Prostate gland (tissue), 2 donors: ENCODE measurements around the gene ADAMTSL2. TPM values are rescaled to one million over a fixed set of nuclear protein-coding genes. Genes with fewer than 3 reads are reported as not detected.

Source experiments
- DNase-seq: peaks from one replicate; pipeline ENCODE4 v3.0.0-alpha.2; 2019; ENCODE audit warnings: low spot score
- H3K27ac ChIP-seq, 2 donors: fragments of 200-600 bp; sonication (generic); 2 replicates each; pipeline ENCODE4 v1.5.1; 2017 to 2019
- H3K27me3 ChIP-seq: fragments of 200-600 bp; sonication (generic); replicated peaks from 2 replicates; pipeline ENCODE4 v1.5.1; 2019; ENCODE audit not compliant: insufficient read depth
- H3K36me3 ChIP-seq, 2 donors: fragments of 200-600 bp; sonication (generic); 1 replicate in 1 of 2; 2 replicates in 1 of 2; pipeline versions ENCODE4 v1.5.1 to v1.8.1; 2017 to 2019
- H3K4me1 ChIP-seq: fragments of 200-600 bp; sonication (generic); replicated peaks from 2 replicates; pipeline ENCODE4 v1.5.1; 2019
- H3K4me3 ChIP-seq, 2 donors: fragments of 200-600 bp; sonication (generic); 2 replicates each; pipeline ENCODE4 v1.5.1; 2017 to 2019
- H3K9me3 ChIP-seq: fragments of 200-600 bp; sonication (generic); 2 replicates; pipeline ENCODE4 v1.5.1; 2017
- CTCF ChIP-seq, 4 experiments: fragments of 200-600 bp in 2 of 4; fragments of 450-650 bp in 2 of 4; sonication (generic) in 2 of 4; IDR thresholded peaks; 1 replicate in 3 of 4; 2 replicates in 1 of 4; pipeline ENCODE4 v1.5.1; 2016 to 2019; ENCODE audit warnings: antibody characterized with exemption in 4 of 4, mild to moderate bottlenecking in 2 of 4, moderate library complexity in 2 of 4
- POLR2A ChIP-seq: fragments of 450-650 bp; IDR thresholded peaks from one replicate; pipeline ENCODE4 v1.6.1; 2016; ENCODE audit warnings: antibody characterized with exemption, mild to moderate bottlenecking
- POLR2AphosphoS5 ChIP-seq: sonication (generic); formaldehyde crosslinking; IDR thresholded peaks from one replicate; pipeline ENCODE4 v1.6.1; 2017; ENCODE audit warnings: antibody characterized with exemption
- WGBS: methylation state at CpG from one replicate; pipeline ENCODE4 v1.1.5; 2018; 5-methylcytosine and 5-hydroxymethylcytosine counted together
- intact Hi-C: fragments of 100-400 bp; cut with DNase I; formaldehyde crosslinking; loops from one replicate; pipeline ENCODE4 v1.14.2; 2022
- total RNA-seq, 2 donors: library from RNA; depleted of rRNA; stranded (reverse); fragments of >200 nt; gene quantifications; one replicate each; pipeline ENCODE4 v1.1.0, GENCODE V29; 2016

Gene ADAMTSL2
- total RNA-seq, 2 donors from 2014 or later = 1.6 to 11.6 TPM

GRCh38 chr9:133529457-133529856 is 5.0 kb upstream of the ADAMTSL2 start:
- intact Hi-C loops = no loop called here
- Histone ChIP-seq H3K27ac (no peak overlapping the region), H3K27me3 (peaks cover 5% of the 10 kb centered on the region), H3K4me1 (peaks cover 6% of the 10 kb centered on the region), H3K4me3 (no peak overlapping the region), H3K9me3 (no peaks in the 10 kb centered on the region), H3K36me3 (no peaks in the 10 kb centered on the region)
- no peak for DNase-seq
- 91% methylated on average over 7 of the region's 7 CpGs for WGBS
- no peak for TF ChIP-seq CTCF (IDR thresholded peaks at IDR 0.05)
- TF ChIP-seq POLR2A = no peak
- no peak for TF ChIP-seq POLR2AphosphoS5

GRCh38 chr9:133529874-133530273 is 4.6 kb upstream of the ADAMTSL2 start:
- Histone ChIP-seq H3K4me1 (peaks cover 10% of the 10 kb centered on the region), H3K9me3 (no peaks in the 10 kb centered on the region), H3K36me3 (no peaks in the 10 kb centered on the region), H3K4me3 (no peak overlapping the region), H3K27me3 (peaks cover 5% of the 10 kb centered on the region), H3K27ac (no peak overlapping the region)
- no peak for DNase-seq
- WGBS = 92% methylated on average over 7 of the region's 7 CpGs
- intact Hi-C loops = no loop called here
- TF ChIP-seq POLR2AphosphoS5 = no peak
- no peak for TF ChIP-seq POLR2A
- no peak for TF ChIP-seq CTCF (IDR thresholded peaks at IDR 0.05)

GRCh38 chr9:133531293-133531692 is 3.2 kb upstream of the ADAMTSL2 start:
- DNase-seq = no peak
- intact Hi-C loops = no loop called here
- Histone ChIP-seq H3K4me3 (no peak overlapping the region), H3K27me3 (peaks cover 5% of the 10 kb centered on the region), H3K27ac (no peak overlapping the region), H3K9me3 (no peaks in the 10 kb centered on the region), H3K4me1 (peaks cover 12% of the 10 kb centered on the region), H3K36me3 (no peaks in the 10 kb centered on the region)
- 80% methylated on average over 9 of the region's 9 CpGs for WGBS
- TF ChIP-seq POLR2AphosphoS5 (no peak), POLR2A (no peak), CTCF (IDR thresholded peaks at IDR 0.05) (no peak)

GRCh38 chr9:133532937-133533668 is 1.4 kb upstream of the ADAMTSL2 start:
- intact Hi-C loops = loop anchor here (2.0 kb wide), 1 partner anchor 194 kb away; no protein-coding TSS in a partner anchor
- TF ChIP-seq POLR2AphosphoS5 = no peak
- peak; percentile 34 to 73 (median 55) for TF ChIP-seq CTCF (IDR thresholded peaks at IDR 0.05)
- Histone ChIP-seq H3K36me3 (no peaks in the 10 kb centered on the region), H3K4me3 (no peak overlapping the region), H3K27me3 (peaks cover 5% of the 10 kb centered on the region), H3K9me3 (no peaks in the 10 kb centered on the region), H3K27ac (no peak overlapping the region), H3K4me1 (peaks cover 6% of the 10 kb centered on the region)
- 63% methylated on average over 20 of the region's 20 CpGs for WGBS
- DNase-seq = peak; percentile 39

GRCh38 chr9:133533857-133534256 is 647 bp upstream of the ADAMTSL2 start:
- Histone ChIP-seq H3K36me3 (no peaks in the 10 kb centered on the region), H3K4me1 (peaks cover 6% of the 10 kb centered on the region), H3K27ac (no peak overlapping the region), H3K9me3 (no peaks in the 10 kb centered on the region), H3K27me3 (peaks cover 2% of the 10 kb centered on the region), H3K4me3 (no peak overlapping the region)
- intact Hi-C loops = loop anchor here (2.0 kb wide), 1 partner anchor 193 kb away; no protein-coding TSS in a partner anchor
- DNase-seq = no peak
- TF ChIP-seq POLR2A = no peak
- no peak for TF ChIP-seq POLR2AphosphoS5
- no peak for TF ChIP-seq CTCF (IDR thresholded peaks at IDR 0.05)
- 61% methylated on average over 9 of the region's 9 CpGs for WGBS
